Tibial nerve (tissue), 4 donors: ENCODE data around the gene AUTS2. TPM values are rescaled to one million over a fixed set of nuclear protein-coding genes. Genes with fewer than 3 reads are reported as not detected.

Source experiments
- DNase-seq, 2 donors: peaks; one replicate each; pipeline ENCODE4 v3.0.0-alpha.2; 2019; ENCODE audit warnings: low spot score in 2 of 2
- H3K27ac ChIP-seq, 4 donors: fragments of 200-600 bp; sonication (generic) in 3 of 4; one replicate each; pipeline ENCODE4 v1.5.1; 2017 to 2019; ENCODE audit warnings: mild to moderate bottlenecking in 1 of 4
- H3K27me3 ChIP-seq, 2 donors: fragments of 200-600 bp; sonication (generic) in 1 of 2; one replicate each; pipeline versions ENCODE4 v1.5.1 to v1.6.0; 2017 to 2019
- H3K36me3 ChIP-seq, 3 donors: fragments of 200-600 bp; sonication (generic); one replicate each; pipeline ENCODE4 v1.5.1; 2018 to 2019
- H3K4me1 ChIP-seq, 4 donors: fragments of 200-600 bp; sonication (generic) in 3 of 4; one replicate each; pipeline ENCODE4 v1.5.1; 2017 to 2019
- H3K4me3 ChIP-seq, 4 donors: fragments of 200-600 bp; sonication (generic) in 3 of 4; one replicate each; pipeline ENCODE4 v1.5.1; 2017 to 2019; ENCODE audit warnings: mild to moderate bottlenecking in 1 of 4, moderate library complexity in 1 of 4
- H3K9me3 ChIP-seq, 4 donors: fragments of 200-600 bp; sonication (generic) in 3 of 4; one replicate each; pipeline ENCODE4 v1.5.1; 2017 to 2019
- CTCF ChIP-seq, 5 experiments: fragments of 200-600 bp in 3 of 5; fragments of 450-650 bp in 2 of 5; sonication (generic) in 3 of 5; IDR thresholded peaks; one replicate each; pipeline ENCODE4 v1.5.1; 2016 to 2019; ENCODE audit warnings: antibody characterized with exemption in 5 of 5, mild to moderate bottlenecking in 3 of 5, moderate library complexity in 2 of 5
- EP300 ChIP-seq, 2 donors: sonication (generic); formaldehyde crosslinking; IDR thresholded peaks; one replicate each; pipeline ENCODE4 v1.6.1; 2017; ENCODE audit warnings: antibody characterized with exemption in 2 of 2, mild to moderate bottlenecking in 1 of 2
- POLR2A ChIP-seq, 2 donors: fragments of 450-650 bp; IDR thresholded peaks; one replicate each; pipeline ENCODE4 v1.6.1; 2017; ENCODE audit warnings: antibody characterized with exemption in 2 of 2, mild to moderate bottlenecking in 2 of 2, moderate library complexity in 2 of 2
- WGBS, 2 donors: methylation state at CpG; one replicate each; pipeline ENCODE4 v1.1.5; 2018; 5-methylcytosine and 5-hydroxymethylcytosine counted together
- total RNA-seq, 4 donors: library from RNA; depleted of rRNA; stranded (reverse); fragments of >200 nt; gene quantifications; one replicate each; pipeline ENCODE4 v1.1.0, GENCODE V29; 2016

The AUTS2 gene
- total RNA-seq, 4 donors from 2014 or later = 56.6 to 87.9 (median 71.6) TPM

DNA sequence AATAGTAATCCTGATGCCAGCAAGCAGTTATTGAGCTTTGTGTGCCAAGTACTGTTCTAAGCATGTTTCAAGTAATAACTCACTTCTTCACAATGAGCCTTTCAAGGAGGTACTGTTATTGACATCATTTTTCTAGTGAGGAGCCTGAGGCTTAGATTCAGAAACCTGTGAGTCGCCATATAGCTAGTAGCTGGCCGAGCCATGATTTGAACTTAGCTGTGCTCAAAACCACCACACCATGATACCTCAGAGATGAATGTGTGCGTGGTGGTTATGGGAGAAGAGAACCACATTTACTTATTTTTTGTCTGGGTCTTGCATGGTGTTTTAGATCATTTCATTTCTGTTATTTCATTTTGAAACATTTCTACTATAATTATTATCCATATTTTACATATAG is 578.9 kb downstream of the AUTS2 start:
- Histone ChIP-seq H3K4me3 (no peak overlapping the region), H3K9me3 (no peaks in the 10 kb centered on the region), H3K27me3 (no peaks in the 10 kb centered on the region), H3K4me1 (peaks cover 0 to 10% (median 4%) of the 10 kb centered on the region in 4 donors), H3K36me3 (no peaks in the 10 kb centered on the region), H3K27ac (no peak overlapping the region)
- DNase-seq = no peak
- WGBS, 2 donors = 82 to 88% methylated on average over 3 of the region's 3 CpGs
- TF ChIP-seq POLR2A (IDR thresholded peaks at IDR 0.05) (no peak), CTCF (IDR thresholded peaks at IDR 0.05) (no peak), EP300 (IDR thresholded peaks at IDR 0.05) (no peak)

GRCh38 chr7:70178211-70178610 is 579.9 kb downstream of the AUTS2 start:
- Histone ChIP-seq H3K4me3 (no peak overlapping the region), H3K9me3 (no peaks in the 10 kb centered on the region), H3K27ac (no peak overlapping the region), H3K4me1 (peaks cover 0 to 10% (median 4%) of the 10 kb centered on the region in 4 donors), H3K27me3 (no peaks in the 10 kb centered on the region), H3K36me3 (no peaks in the 10 kb centered on the region)
- WGBS, 2 donors = 84 to 88% methylated on average over 2 of the region's 2 CpGs
- no peak for DNase-seq
- TF ChIP-seq CTCF (IDR thresholded peaks at IDR 0.05) = no peak
- no peak for TF ChIP-seq EP300 (IDR thresholded peaks at IDR 0.05)
- no peak for TF ChIP-seq POLR2A (IDR thresholded peaks at IDR 0.05)

GRCh38 chr7:70178787-70179186 is 580.5 kb downstream of the AUTS2 start:
- 65 to 70% methylated on average over 2 of the region's 2 CpGs for WGBS, 2 donors
- no peaks in the 10 kb centered on the region for H3K27me3 ChIP-seq
- no peak overlapping the region for H3K27ac ChIP-seq
- no peak for DNase-seq
- no peaks in the 10 kb centered on the region for H3K9me3 ChIP-seq
- no peak for TF ChIP-seq EP300 (IDR thresholded peaks at IDR 0.05)
- TF ChIP-seq POLR2A (IDR thresholded peaks at IDR 0.05) = no peak
- TF ChIP-seq CTCF (IDR thresholded peaks at IDR 0.05) = no peak
- H3K4me3 ChIP-seq = no peak overlapping the region
- H3K36me3 ChIP-seq = no peaks in the 10 kb centered on the region
- H3K4me1 ChIP-seq = peaks cover 0 to 10% (median 4%) of the 10 kb centered on the region in 4 donors

DNA sequence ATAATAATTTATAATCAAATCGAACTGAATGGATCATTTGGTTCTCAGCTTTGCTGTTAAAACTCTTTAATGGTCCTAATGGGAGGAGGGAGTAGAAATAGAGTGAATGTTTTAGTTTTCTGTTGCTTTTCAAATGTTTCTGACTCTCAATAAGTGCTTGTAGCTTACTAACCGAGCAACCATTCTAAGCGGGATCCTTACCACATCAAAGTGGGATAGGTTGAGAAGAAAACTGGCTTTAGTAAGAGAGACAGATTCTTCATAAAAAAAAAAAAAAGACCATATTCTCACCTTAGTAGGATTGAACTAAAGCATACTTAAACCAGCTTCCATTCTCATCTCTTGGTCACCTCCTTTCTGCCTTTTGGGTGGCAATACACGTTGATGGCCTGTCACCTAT is 584.2 kb downstream of the AUTS2 start:
- TF ChIP-seq EP300 (IDR thresholded peaks at IDR 0.05) = no peak
- no peak for TF ChIP-seq CTCF (IDR thresholded peaks at IDR 0.05)
- TF ChIP-seq POLR2A (IDR thresholded peaks at IDR 0.05) = no peak
- peaks cover 0 to 10% (median 4%) of the 10 kb centered on the region in 4 donors for H3K4me1 ChIP-seq
- 88 to 95% methylated on average over 4 of the region's 4 CpGs for WGBS, 2 donors
- no peak overlapping the region for H3K27ac ChIP-seq
- H3K27me3 ChIP-seq = no peaks in the 10 kb centered on the region
- H3K36me3 ChIP-seq = no peaks in the 10 kb centered on the region
- no peak for DNase-seq
- no peaks in the 10 kb centered on the region for H3K9me3 ChIP-seq
- H3K4me3 ChIP-seq = no peak overlapping the region

DNA sequence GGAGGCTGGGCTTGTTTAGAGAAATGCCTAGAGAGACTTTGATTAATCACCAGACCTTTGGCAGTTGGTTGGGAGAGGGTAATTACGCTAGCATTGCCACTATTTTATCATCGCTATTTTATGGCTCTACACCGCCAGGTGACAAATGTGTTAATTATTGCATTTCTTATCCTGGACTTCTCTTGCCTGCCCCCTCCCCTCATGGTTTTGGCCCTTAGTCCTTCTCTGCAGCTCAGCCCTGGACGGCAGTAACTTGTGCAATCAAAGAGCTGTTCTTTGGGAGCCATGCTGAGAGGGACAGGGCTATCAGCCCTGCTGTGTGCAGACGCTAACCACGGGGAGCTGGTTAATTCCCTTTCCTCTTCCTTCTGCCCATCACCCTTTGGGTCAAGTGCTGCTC is 585.0 kb downstream of the AUTS2 start:
- Histone ChIP-seq H3K27ac (no peak overlapping the region), H3K4me3 (no peak overlapping the region), H3K36me3 (no peaks in the 10 kb centered on the region), H3K27me3 (no peaks in the 10 kb centered on the region), H3K9me3 (no peaks in the 10 kb centered on the region), H3K4me1 (peaks cover 0 to 10% (median 4%) of the 10 kb centered on the region in 4 donors)
- WGBS, 2 donors = 73 to 74% methylated on average over 6 of the region's 6 CpGs
- no peak for DNase-seq
- no peak for TF ChIP-seq EP300 (IDR thresholded peaks at IDR 0.05)
- TF ChIP-seq POLR2A (IDR thresholded peaks at IDR 0.05) = no peak
- no peak for TF ChIP-seq CTCF (IDR thresholded peaks at IDR 0.05)
